ENCODE data around the gene RNASE11. TPM values are rescaled to one million over a fixed set of nuclear protein-coding genes. Genes with fewer than 3 reads are reported as not detected.

Gene RNASE11
- total RNA-seq, 1 experiment from 2014 or later, result not detected

- H3K27ac Mint-ChIP-seq, result no peak overlapping the region
- Histone ChIP-seq H3T11ph (ENCODE audit: low read length) (no peak overlapping the region), H2BK5ac (ENCODE audit: insufficient read length, low read length) (no peak overlapping the region), H4K8ac (replicated peaks; ENCODE audit: insufficient read length, low read depth, low read length) (no peak overlapping the region), H3K79me2 (ENCODE audit: insufficient read depth, low read length) (no peaks in the 10 kb centered on the region), H2BK12ac (ENCODE audit: insufficient read length, low read depth, low read length) (no peak overlapping the region), H3K4ac (ENCODE audit: low read depth, low read length) (no peak overlapping the region), H4K91ac (ENCODE audit: insufficient read length, low read depth, low read length) (no peak overlapping the region), H3K56ac (ENCODE audit: insufficient read length, low read depth, low read length) (no peak overlapping the region), H3K18ac (ENCODE audit: insufficient read length, low read depth, low read length) (no peak overlapping the region), H3K14ac (ENCODE audit: insufficient read depth, low read length) (no peak overlapping the region), H2BK120ac (ENCODE audit: low read depth, low read length, poor library complexity, severe bottlenecking) (no peak overlapping the region), H3K23ac (ENCODE audit: insufficient read length, low read depth, low read length) (no peak overlapping the region), H3K9me3 (ENCODE audit: control insufficient read depth, low read depth, low read length) (no peaks in the 10 kb centered on the region), H4K5ac (ENCODE audit: insufficient read length, low read depth, low read length) (no peak overlapping the region), H3K27ac (ENCODE audit: insufficient read length, low read depth, low read length) (peak overlapping the region; percentile 6), H2AFZ (ENCODE audit: low read length) (peak overlapping the region; percentile 88), H3K27me3 (ENCODE audit: insufficient read depth, low read length) (no peaks in the 10 kb centered on the region), H3K4me1 (ENCODE audit: insufficient read depth, low read length) (no peaks in the 10 kb centered on the region), H3K4me2 (ENCODE audit: insufficient read depth, insufficient read length, low read length) (peak overlapping the region; percentile 49), H3K9ac (ENCODE audit: extremely low read depth, insufficient read length, low read length) (peak overlapping the region; percentile 76), H2AK5ac (ENCODE audit: insufficient read length, low read length) (no peak overlapping the region), H2BK15ac (ENCODE audit: low read depth, low read length) (no peak overlapping the region), H2BK20ac (ENCODE audit: low read depth, low read length, poor library complexity, severe bottlenecking) (no peak overlapping the region), H4K20me1 (ENCODE audit: control insufficient read depth, insufficient read depth, insufficient read length) (no peaks in the 10 kb centered on the region), H3K23me2 (ENCODE audit: insufficient read length, low read depth, low read length, poor library complexity, severe bottlenecking) (peaks cover 5% of the 10 kb centered on the region), H3K79me1 (ENCODE audit: insufficient read depth, low read depth, low read length, poor library complexity, severe bottlenecking) (no peaks in the 10 kb centered on the region)
- H3K4me1 Mint-ChIP-seq, result peaks cover 7 to 9% of the 10 kb centered on the region in 2 experiments
- no peaks in the 10 kb centered on the region for H3K9me3 Mint-ChIP-seq
- no CpG with 5 or more reads among the region's 17 CpGs for WGBS (ENCODE audit: extremely low coverage, insufficient read length, low lambda C conversion rate)
- DNase-seq, result peak; percentile 64
- H3K36me3 Mint-ChIP-seq (ENCODE audit: insufficient read depth in 1 of 3, low read depth in 3 of 3), result no peaks in the 10 kb centered on the region; a peak in 1 of 7 replicates
- no peaks in the 10 kb centered on the region for H3K27me3 Mint-ChIP-seq (ENCODE audit: low read depth)
- TF ChIP-seq CTCF (conservative IDR thresholded peaks at IDR 0.05), result no peak
- H3K4me3 Mint-ChIP-seq, result no peak overlapping the region
These were observed 26.4 kb upstream of the RNASE11 start for GRCh38 chr14:20614038-20614840.
